GM12878 (cell line): ENCODE measurements around the gene GPR62. TPM values are rescaled to one million over a fixed set of nuclear protein-coding genes. Genes with fewer than 3 reads are reported as not detected.

Experiments used
- ATAC-seq: fragments of 200-7000 bp; cut with Tn5 transposase; 3 replicates; pipeline ENCODE4 v1.9.1; 2020; ENCODE audit warnings: mild to moderate bottlenecking, moderate library complexity
- BruUV-seq: library from RNA; stranded (reverse); fragments of 400-500 nt; replicated peaks from 2 replicates; lab custom pipeline; 2021; lab: Mats Ljungman, UMichigan
- CTCF ChIA-PET: fragments of 300-600 bp; sonication (Branson Sonifier 250); formaldehyde crosslinking; extraction: SDS; loops from one replicate; lab custom pipeline; 2021; ENCODE audit warnings: inconsistent platforms; lab: Yijun Ruan, JAX
- POLR2A ChIA-PET: fragments of 350-600 bp; formaldehyde crosslinking; extraction: SDS; loops from one replicate; lab custom pipeline; 2021; ENCODE audit warnings: inconsistent platforms; lab: Charles Lee
- RAD21 ChIA-PET: fragments of 300-600 bp; sonication (Branson Sonifier 250); formaldehyde crosslinking; loops from one replicate; lab custom pipeline; 2023; ENCODE audit warnings: antibody characterized with exemption; ENCODE audit not compliant: unreplicated experiment; lab: Charles Lee
- SMC1A ChIA-PET: fragments of 300-600 bp; sonication (Branson Sonifier 250); formaldehyde crosslinking; loops from one replicate; lab custom pipeline; 2023; ENCODE audit not compliant: unreplicated experiment, uncharacterized antibody; lab: Charles Lee
- DNase-seq: peaks from one replicate; pipeline ENCODE4 v3.0.0-alpha.2; 2011; ENCODE audit warnings: low read depth, low spot score
- FAIRE-seq: peaks from 3 replicates; lab custom pipeline; 2011; peaks lifted over from hg19 to GRCh38; lab: Jason Lieb, UNC
- H2AFZ ChIP-seq: 2 replicates; pipeline ENCODE4 v1.6.0; 2011; ENCODE audit warnings: low read depth, low read length, control low read depth; ENCODE audit not compliant: control insufficient read depth
- H3K27ac ChIP-seq: 2 replicates; pipeline ENCODE4 v1.5.1; 2011; ENCODE audit warnings: control low read depth; ENCODE audit not compliant: control insufficient read depth, insufficient read depth
- H3K27me3 ChIP-seq, 2 experiments: replicated peaks in 1 of 2; 2 replicates each; pipeline versions ENCODE4 v1.6.0 to v1.6.1; 2011; ENCODE audit warnings: low read length in 1 of 2; ENCODE audit not compliant: control insufficient read depth in 2 of 2, insufficient read depth in 2 of 2
- H3K36me3 ChIP-seq, 2 experiments: 2 replicates each; pipeline ENCODE4 v1.5.1; 2011; ENCODE audit warnings: low read length in 1 of 2; ENCODE audit not compliant: control insufficient read depth in 2 of 2, insufficient read depth in 2 of 2
- H3K4me1 ChIP-seq: 2 replicates; pipeline ENCODE4 v1.6.1; 2011; ENCODE audit warnings: mild to moderate bottlenecking, low read length, moderate library complexity, mixed read lengths; ENCODE audit not compliant: control insufficient read depth, insufficient read depth
- H3K4me2 ChIP-seq: 2 replicates; pipeline ENCODE4 v1.6.0; 2011; ENCODE audit warnings: control low read depth; ENCODE audit not compliant: control insufficient read depth, insufficient read depth
- H3K4me3 ChIP-seq: fragments of 200-600 bp; sonication (generic); 2 replicates; pipeline ENCODE4 v1.5.1; 2016
- H3K79me2 ChIP-seq: 2 replicates; pipeline ENCODE4 v1.6.0; 2011; ENCODE audit warnings: low read length; ENCODE audit not compliant: control insufficient read depth, insufficient read depth
- H3K9ac ChIP-seq: 2 replicates; pipeline ENCODE4 v1.8.0; 2011; ENCODE audit warnings: low read length, control low read depth, mixed read lengths; ENCODE audit not compliant: control insufficient read depth, insufficient read depth
- H3K9me3 ChIP-seq: replicated peaks from 3 replicates; pipeline ENCODE4 v1.5.1; 2011; ENCODE audit warnings: mild to moderate bottlenecking, low read length; ENCODE audit not compliant: control insufficient read depth, insufficient read depth
- H4K20me1 ChIP-seq: 2 replicates; pipeline ENCODE4 v1.6.0; 2011; ENCODE audit not compliant: control insufficient read depth, insufficient read depth
- DPF2 ChIP-seq: fragments of 450-650 bp; IDR thresholded peaks from 2 replicates; pipeline ENCODE4 v1.6.1; 2017; ENCODE audit warnings: mild to moderate bottlenecking
- EED ChIP-seq: sonication (generic); IDR thresholded peaks from 2 replicates; pipeline ENCODE4 v1.6.1; 2016; ENCODE audit warnings: antibody characterized with exemption, low read depth
- HDAC2 ChIP-seq: fragments of 200-600 bp; sonication (generic); IDR thresholded peaks from 2 replicates; pipeline ENCODE4 v1.6.1; 2017
- MEF2B ChIP-seq: fragments of 450-650 bp; IDR thresholded peaks from 2 replicates; pipeline ENCODE4 v1.6.1; 2018; ENCODE audit warnings: mild to moderate bottlenecking, moderate library complexity; ENCODE audit not compliant: partially characterized antibody, poor library complexity, severe bottlenecking
- PAX8 ChIP-seq: fragments of 450-650 bp; IDR thresholded peaks from 2 replicates; pipeline ENCODE4 v1.6.1; 2017; ENCODE audit warnings: mild to moderate bottlenecking, moderate library complexity
- RBBP5 ChIP-seq: fragments of 200-600 bp; sonication (generic); conservative IDR thresholded peaks from 2 replicates; pipeline ENCODE4 v1.6.1; 2016
- TAF1 ChIP-seq: IDR thresholded peaks from 2 replicates; pipeline ENCODE4 v1.6.1; 2011; ENCODE audit warnings: mild to moderate bottlenecking, low read depth, low read length, borderline replicate concordance
- ZNF207 ChIP-seq: fragments of 450-650 bp; IDR thresholded peaks from 2 replicates; pipeline ENCODE4 v1.6.1; 2014; ENCODE audit warnings: antibody characterized with exemption, mild to moderate bottlenecking, borderline replicate concordance
- ZNF384 ChIP-seq: IDR thresholded peaks from 2 replicates; pipeline ENCODE4 v1.6.1; 2012; ENCODE audit warnings: low read depth, mild to moderate bottlenecking, low read length, improper control_type of control experiment, borderline replicate concordance
- WGBS: methylation state at CpG from one replicate; pipeline ENCODE4 v1.1.6; 2016; ENCODE audit warnings: low lambda C conversion rate; ENCODE audit not compliant: insufficient replicate concordance, insufficient coverage; ENCODE audit errors: missing lambda C conversion rate; 5-methylcytosine and 5-hydroxymethylcytosine counted together
- in situ Hi-C: fragments of 300-500 bp; cut with MboI; formaldehyde crosslinking; loops from 9 replicates; pipeline ENCODE4 v1.14.3; 2018; ENCODE audit warnings: mixed read lengths
- intact Hi-C: fragments of 100-400 bp; cut with micrococcal nuclease; formaldehyde crosslinking; loops from one replicate; pipeline ENCODE4 v1.14.2; 2022; ENCODE audit not compliant: unreplicated experiment
- polyA plus RNA-seq, 11 experiments: library from polyadenylated mRNA; depleted of rRNA in 4 of 11; unstranded in 6 of 11; stranded (reverse) in 5 of 11; fragments of >200 nt; fragmentation: Nextera tagmentation in 4 of 11; fragmentation: Illumina TruSeq in 1 of 11; extraction: Ambion mirVana in 4 of 11; extraction: Trizol in 1 of 11; gene quantifications; 1 replicate in 1 of 11; 2 replicates in 10 of 11; pipeline versions ENCODE4 v1.2.1 to v1.2.3, GENCODE V29; 2011 to 2016; ENCODE audit warnings: inconsistent platforms in 2 of 11, missing spikeins in 2 of 11, low read depth in 1 of 11
- total RNA-seq, 4 experiments: library from RNA; depleted of rRNA in 3 of 4; stranded (reverse); fragments of >200 nt in 3 of 4; fragmentation: Illumina TruSeq in 1 of 4; extraction: Trizol in 1 of 4; gene quantifications; 2 replicates each; pipeline versions ENCODE4 v1.2.1 to v1.2.3, GENCODE V29; 2013 to 2021
- TF ChIP-seq, protein P1 (sequence below): IDR thresholded peaks from 2 replicates; pipeline ENCODE4 v1.6.1; 2012; ENCODE audit warnings: low read depth, low read length, improper control_type of control experiment

GPR62 gene
- total and polyA plus RNA-seq, 10 of the 15 experiments (the other 5 are each of a cell fraction or from before 2014, with no cell fraction given): not detected

DNA sequence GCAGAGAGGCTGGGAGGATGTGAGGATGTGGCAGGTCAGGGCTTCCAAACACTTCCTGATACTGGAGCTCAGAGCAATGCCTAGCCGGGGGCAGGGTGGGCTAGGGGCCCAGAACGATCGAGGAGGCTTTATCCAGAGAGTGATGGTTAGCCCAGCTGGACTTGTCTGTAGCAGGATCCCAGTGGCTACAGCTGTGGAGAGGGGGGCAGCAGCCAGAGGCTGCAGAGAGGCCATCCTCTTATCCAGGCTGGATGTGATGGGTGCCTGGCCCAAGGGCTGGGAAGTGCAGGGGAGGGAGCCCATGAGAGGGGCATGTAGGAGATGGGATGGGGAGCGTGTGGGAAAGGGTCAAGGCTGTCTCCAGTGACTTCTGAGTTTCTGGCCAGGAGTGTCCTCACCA, 8.4 kb upstream of the GPR62 start:
- no peak overlapping the region for H3K4me3 ChIP-seq
- no peak overlapping the region for H3K4me2 ChIP-seq
- H2AFZ ChIP-seq: no peak overlapping the region
- ATAC-seq (no peak), DNase-seq (no peak), FAIRE-seq (no peak)
- SMC1A ChIA-PET: no interaction called here
- no peak overlapping the region for H3K9ac ChIP-seq
- no peaks in the 10 kb centered on the region for H3K9me3 ChIP-seq
- peaks cover 11% of the 10 kb centered on the region for H3K4me1 ChIP-seq
- H4K20me1 ChIP-seq: no peaks in the 10 kb centered on the region
- H3K79me2 ChIP-seq: peaks cover 6% of the 10 kb centered on the region
- in situ Hi-C loops (no loop called here), intact Hi-C loops (no loop called here)
- CTCF ChIA-PET: interaction anchor here (0.7 to 1.5 kb wide), 2 partner anchors 27 to 197 kb away, joined by 3 read pairs; partner anchors contain the start of gene ABHD14B
- 57% methylated on average over 4 of the region's 4 CpGs for WGBS
- TF ChIP-seq TAF1: no peak
- TF ChIP-seq ZNF207: no peak
- no peak for TF ChIP-seq PAX8
- TF ChIP-seq RBBP5: no peak
- TF ChIP-seq DPF2: no peak
- TF ChIP-seq, protein P1, sequence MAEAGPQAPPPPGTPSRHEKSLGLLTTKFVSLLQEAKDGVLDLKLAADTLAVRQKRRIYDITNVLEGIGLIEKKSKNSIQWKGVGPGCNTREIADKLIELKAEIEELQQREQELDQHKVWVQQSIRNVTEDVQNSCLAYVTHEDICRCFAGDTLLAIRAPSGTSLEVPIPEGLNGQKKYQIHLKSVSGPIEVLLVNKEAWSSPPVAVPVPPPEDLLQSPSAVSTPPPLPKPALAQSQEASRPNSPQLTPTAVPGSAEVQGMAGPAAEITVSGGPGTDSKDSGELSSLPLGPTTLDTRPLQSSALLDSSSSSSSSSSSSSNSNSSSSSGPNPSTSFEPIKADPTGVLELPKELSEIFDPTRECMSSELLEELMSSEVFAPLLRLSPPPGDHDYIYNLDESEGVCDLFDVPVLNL: no peak
- peaks cover 0 to 2% of the 10 kb centered on the region in 2 experiments; a peak in 1 of 4 replicates for H3K36me3 ChIP-seq
- BruUV-seq: no TSS peak
- H3K27me3 ChIP-seq: no peaks in the 10 kb centered on the region
- RAD21 ChIA-PET: no interaction called here
- POLR2A ChIA-PET: no interaction called here
- no peak overlapping the region for H3K27ac ChIP-seq

DNA sequence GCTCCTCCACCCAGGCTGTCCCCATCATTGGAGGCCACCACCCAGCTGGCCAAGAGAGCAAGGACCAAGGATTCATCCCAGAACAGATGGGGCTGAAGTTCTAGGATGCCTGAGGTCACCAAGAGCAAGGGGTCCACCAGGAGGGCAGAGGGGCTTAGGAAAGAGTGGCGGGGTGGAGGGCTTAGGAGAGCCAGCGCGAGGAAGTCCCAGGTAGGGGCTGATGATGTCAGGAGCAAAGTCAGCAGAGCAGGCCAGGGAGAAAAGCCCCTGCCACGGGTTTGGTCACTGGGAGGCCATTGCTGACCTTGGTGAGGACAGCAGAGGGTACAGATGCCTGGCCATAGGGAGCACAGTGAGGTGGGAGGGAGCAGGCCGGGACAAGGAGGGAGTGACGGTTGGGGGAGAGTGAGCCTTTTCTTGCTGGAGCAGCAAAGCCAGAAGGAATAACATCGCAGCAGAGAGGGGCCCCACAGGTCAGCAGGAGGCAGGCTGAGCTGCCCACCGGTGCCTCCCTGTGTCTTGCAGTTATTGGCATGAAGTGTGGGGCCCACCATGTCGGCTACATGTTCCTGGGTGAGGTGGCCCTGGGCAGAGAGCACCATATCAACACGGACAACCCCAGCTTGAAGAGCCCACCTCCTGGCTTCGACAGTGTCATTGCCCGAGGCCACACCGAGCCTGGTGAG, 7.8 kb upstream of the GPR62 start:
- Histone ChIP-seq H2AFZ (no peak overlapping the region), H3K27me3 (no peaks in the 10 kb centered on the region), H3K4me1 (peaks cover 10% of the 10 kb centered on the region), H3K9me3 (no peaks in the 10 kb centered on the region), H3K4me2 (no peak overlapping the region), H4K20me1 (no peaks in the 10 kb centered on the region), H3K9ac (no peak overlapping the region), H3K4me3 (no peak overlapping the region), H3K27ac (no peak overlapping the region), H3K36me3 (peaks cover 0 to 2% of the 10 kb centered on the region in 2 experiments; a peak in 1 of 4 replicates), H3K79me2 (peaks cover 3% of the 10 kb centered on the region)
- ChIA-PET POLR2A (no interaction called here), RAD21 (no interaction called here), SMC1A (no interaction called here), CTCF (interaction anchor here (1.5 kb wide), 1 partner anchor 27 kb away, joined by 3 read pairs; the partner anchor contains the start of gene ABHD14B)
- FAIRE-seq (no peak), DNase-seq (no peak), ATAC-seq (no peak)
- intact Hi-C loops: no loop called here
- WGBS: 86% methylated on average over 13 of the region's 13 CpGs
- TF ChIP-seq MEF2B: no peak
- TF ChIP-seq HDAC2: no peak
- no peak for TF ChIP-seq ZNF384
- no peak for TF ChIP-seq EED
- in situ Hi-C loops: no loop called here
- no TSS peak for BruUV-seq
